Cardiac muscle cell (in vitro differentiated cells and primary cell): ENCODE measurements around the gene KIAA1549. TPM values are rescaled to one million over a fixed set of nuclear protein-coding genes. Genes with fewer than 3 reads are reported as not detected.

Source experiments
- DNase-seq, 2 donors: peaks; one replicate each; pipeline versions ENCODE4 v3.0.0 to v3.0.0-alpha.2; 2010 to 2017; ENCODE audit warnings: low read depth in 1 of 2, low spot score in 1 of 2
- H3K27ac ChIP-seq: fragments of 200-600 bp; sonication (generic); 2 replicates; pipeline ENCODE4 v1.5.1; 2016
- H3K27me3 ChIP-seq: fragments of 200-600 bp; sonication (generic); 2 replicates; pipeline ENCODE4 v1.6.0; 2016; ENCODE audit warnings: control low read depth
- H3K36me3 ChIP-seq: fragments of 200-600 bp; sonication (generic); 2 replicates; pipeline ENCODE4 v1.5.1; 2016; ENCODE audit warnings: control low read depth
- H3K4me1 ChIP-seq: fragments of 200-600 bp; sonication (generic); 2 replicates; pipeline ENCODE4 v1.8.1; 2017; ENCODE audit warnings: low read depth, mild to moderate bottlenecking, mixed run types
- H3K4me3 ChIP-seq: fragments of 200-600 bp; sonication (generic); 2 replicates; pipeline ENCODE4 v1.5.1; 2016; ENCODE audit warnings: mild to moderate bottlenecking
- H3K9me3 ChIP-seq: fragments of 200-600 bp; sonication (generic); 2 replicates; pipeline ENCODE4 v1.5.1; 2017; ENCODE audit warnings: low read depth, mild to moderate bottlenecking, control low read depth
- CTCF ChIP-seq: IDR thresholded peaks from 2 replicates; pipeline ENCODE4 v1.5.1; 2012; ENCODE audit warnings: low read depth, mild to moderate bottlenecking, low read length
- polyA plus RNA-seq: library from polyadenylated mRNA; unstranded; fragments of >200 nt; fragmentation: Nextera tagmentation; extraction: Ambion mirVana; gene quantifications from 2 replicates; pipeline ENCODE4 v1.2.1, GENCODE V29; 2016
- total RNA-seq: library from RNA; depleted of rRNA; stranded (reverse); fragments of >200 nt; gene quantifications from 2 replicates; pipeline ENCODE4 v1.2.3, GENCODE V29; 2016

The KIAA1549 gene
- total and polyA plus RNA-seq, 2 experiments from 2014 or later = 7.5 to 13.6 TPM

GRCh38 chr7:138907201-138907847, 73.9 kb downstream of the KIAA1549 start:
- H3K4me1 ChIP-seq = no peaks in the 10 kb centered on the region
- H3K27ac ChIP-seq = no peak overlapping the region
- no peaks in the 10 kb centered on the region for H3K9me3 ChIP-seq
- no peaks in the 10 kb centered on the region for H3K27me3 ChIP-seq
- DNase-seq = no peak
- H3K4me3 ChIP-seq = no peak overlapping the region
- TF ChIP-seq CTCF = no peak
- peaks cover 15% of the 10 kb centered on the region for H3K36me3 ChIP-seq

- TF ChIP-seq CTCF = no peak
- no peak overlapping the region for H3K27ac ChIP-seq
- H3K27me3 ChIP-seq = no peaks in the 10 kb centered on the region
- no peak for DNase-seq
- H3K4me1 ChIP-seq = no peaks in the 10 kb centered on the region
- H3K36me3 ChIP-seq = peaks cover 14% of the 10 kb centered on the region
- no peak overlapping the region for H3K4me3 ChIP-seq
- no peaks in the 10 kb centered on the region for H3K9me3 ChIP-seq
Measured at GRCh38 chr7:138903859-138904435, 77.2 kb downstream of the KIAA1549 start.

- TF ChIP-seq CTCF = no peak
- DNase-seq = no peak
- H3K27ac ChIP-seq = no peak overlapping the region
- H3K36me3 ChIP-seq = peaks cover 12% of the 10 kb centered on the region
- no peaks in the 10 kb centered on the region for H3K4me1 ChIP-seq
- H3K27me3 ChIP-seq = no peaks in the 10 kb centered on the region
- H3K9me3 ChIP-seq = no peaks in the 10 kb centered on the region
- no peak overlapping the region for H3K4me3 ChIP-seq
Measured at GRCh38 chr7:138903186-138903820, 77.9 kb downstream of the KIAA1549 start.

GRCh38 chr7:138902161-138902560, 79.0 kb downstream of the KIAA1549 start:
- no peak for TF ChIP-seq CTCF
- Histone ChIP-seq H3K9me3 (no peaks in the 10 kb centered on the region), H3K4me3 (no peak overlapping the region), H3K27me3 (no peaks in the 10 kb centered on the region), H3K4me1 (no peaks in the 10 kb centered on the region), H3K36me3 (peaks cover 12% of the 10 kb centered on the region), H3K27ac (no peak overlapping the region)
- no peak for DNase-seq

GRCh38 chr7:138900035-138900828, 81.0 kb downstream of the KIAA1549 start:
- Histone ChIP-seq H3K36me3 (peaks cover 15% of the 10 kb centered on the region), H3K4me3 (no peak overlapping the region), H3K9me3 (no peaks in the 10 kb centered on the region), H3K4me1 (no peaks in the 10 kb centered on the region), H3K27ac (no peak overlapping the region), H3K27me3 (no peaks in the 10 kb centered on the region)
- peak in 1 of 2 donors; percentile 37 for DNase-seq
- TF ChIP-seq CTCF = no peak
